ENCODE measurements around the gene BAX. TPM values are rescaled to one million over a fixed set of nuclear protein-coding genes. Genes with fewer than 3 reads are reported as not detected.

Gene BAX
- total RNA-seq, 1 donor from 2014 or later, result 25.5 TPM

DNA sequence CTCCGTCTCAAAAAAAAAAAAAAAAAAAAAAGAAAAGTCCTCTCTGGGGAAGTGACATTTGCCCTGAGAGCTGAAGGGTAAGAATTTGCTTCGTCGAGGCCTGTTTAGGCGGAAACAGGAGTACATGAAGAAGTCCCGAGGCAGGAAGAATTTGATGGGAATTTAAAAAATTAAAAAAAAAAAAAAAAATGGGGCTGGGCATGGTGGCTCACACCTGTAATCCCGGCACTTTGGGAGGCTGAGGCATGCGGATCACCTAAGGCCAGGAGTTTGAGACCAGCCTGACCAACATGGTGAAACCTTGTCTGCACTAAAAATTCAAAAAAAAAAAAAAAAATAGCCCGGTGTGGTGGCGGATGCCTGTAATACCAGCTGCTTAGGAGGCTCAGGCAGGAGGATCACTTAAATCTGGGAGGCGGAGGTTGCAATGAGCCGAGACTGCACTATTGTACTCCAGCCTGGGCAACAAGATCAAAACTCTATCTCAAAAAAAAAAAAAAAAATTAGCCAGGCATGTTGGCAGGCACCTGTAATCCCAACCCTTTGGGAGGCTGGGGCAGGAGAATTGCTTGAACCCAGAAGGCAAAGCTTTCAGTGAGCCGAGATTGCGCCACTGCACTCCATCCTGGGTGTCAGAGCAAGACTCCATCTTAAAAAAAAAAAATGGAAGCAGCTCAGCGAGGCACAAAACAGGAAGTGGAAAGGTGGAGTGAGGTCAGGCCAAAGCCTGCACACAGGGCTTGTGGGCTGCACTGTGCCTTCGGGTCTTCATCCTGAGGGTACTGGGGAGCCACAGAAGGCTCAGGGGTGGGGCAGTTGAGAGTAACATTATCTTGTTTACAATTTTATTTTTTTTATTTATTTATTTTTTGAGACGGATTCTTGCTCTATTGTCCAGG, 4.9 kb downstream of the BAX start:
- H3K27me3 ChIP-seq (ENCODE audit: low read depth), result no peaks in the 10 kb centered on the region
- H3K4me1 ChIP-seq, result peaks cover 40% of the 10 kb centered on the region
- TF ChIP-seq, protein P1, sequence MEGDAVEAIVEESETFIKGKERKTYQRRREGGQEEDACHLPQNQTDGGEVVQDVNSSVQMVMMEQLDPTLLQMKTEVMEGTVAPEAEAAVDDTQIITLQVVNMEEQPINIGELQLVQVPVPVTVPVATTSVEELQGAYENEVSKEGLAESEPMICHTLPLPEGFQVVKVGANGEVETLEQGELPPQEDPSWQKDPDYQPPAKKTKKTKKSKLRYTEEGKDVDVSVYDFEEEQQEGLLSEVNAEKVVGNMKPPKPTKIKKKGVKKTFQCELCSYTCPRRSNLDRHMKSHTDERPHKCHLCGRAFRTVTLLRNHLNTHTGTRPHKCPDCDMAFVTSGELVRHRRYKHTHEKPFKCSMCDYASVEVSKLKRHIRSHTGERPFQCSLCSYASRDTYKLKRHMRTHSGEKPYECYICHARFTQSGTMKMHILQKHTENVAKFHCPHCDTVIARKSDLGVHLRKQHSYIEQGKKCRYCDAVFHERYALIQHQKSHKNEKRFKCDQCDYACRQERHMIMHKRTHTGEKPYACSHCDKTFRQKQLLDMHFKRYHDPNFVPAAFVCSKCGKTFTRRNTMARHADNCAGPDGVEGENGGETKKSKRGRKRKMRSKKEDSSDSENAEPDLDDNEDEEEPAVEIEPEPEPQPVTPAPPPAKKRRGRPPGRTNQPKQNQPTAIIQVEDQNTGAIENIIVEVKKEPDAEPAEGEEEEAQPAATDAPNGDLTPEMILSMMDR (IDR thresholded peaks at IDR 0.05; ENCODE audit: borderline replicate concordance), result no peak
- no peak overlapping the region for H3K27ac ChIP-seq (replicated peaks)
- peaks cover 3% of the 10 kb centered on the region for H3K36me3 ChIP-seq
- H3K4me3 ChIP-seq, result no peak overlapping the region
- intact Hi-C loops (cut with micrococcal nuclease), result loop anchor here (10.0 kb wide), 1 partner anchor 55 kb away; the partner anchor contains the start of gene NUCB1
- DNase-seq, result no peak
- H3K9me3 ChIP-seq (replicated peaks), result no peaks in the 10 kb centered on the region

DNA sequence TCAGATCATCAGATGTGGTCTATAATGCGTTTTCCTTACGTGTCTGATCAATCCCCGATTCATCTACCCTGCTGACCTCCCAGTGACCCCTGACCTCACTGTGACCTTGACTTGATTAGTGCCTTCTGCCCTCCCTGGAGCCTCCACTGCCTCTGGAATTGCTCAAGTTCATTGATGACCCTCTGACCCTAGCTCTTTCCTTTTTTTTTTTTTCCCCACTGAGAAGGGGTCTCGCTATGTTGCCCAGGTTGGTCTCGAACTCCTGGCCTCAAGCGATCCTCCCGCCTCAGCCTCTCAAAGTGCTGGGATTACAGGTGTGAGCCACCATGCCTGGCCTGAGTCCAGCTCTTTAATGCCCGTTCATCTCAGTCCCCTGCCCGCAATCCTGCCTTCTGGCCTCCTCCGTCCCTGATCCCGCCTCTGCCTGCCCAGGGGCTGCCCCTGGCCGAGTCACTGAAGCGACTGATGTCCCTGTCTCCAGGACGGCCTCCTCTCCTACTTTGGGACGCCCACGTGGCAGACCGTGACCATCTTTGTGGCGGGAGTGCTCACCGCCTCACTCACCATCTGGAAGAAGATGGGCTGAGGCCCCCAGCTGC, 6.5 kb downstream of the BAX start:
- peaks cover 39% of the 10 kb centered on the region for H3K4me1 ChIP-seq
- TF ChIP-seq, protein P1 (IDR thresholded peaks at IDR 0.05; ENCODE audit: borderline replicate concordance), result no peak
- peaks cover 5% of the 10 kb centered on the region for H3K36me3 ChIP-seq
- no peak for DNase-seq
- no peak overlapping the region for H3K4me3 ChIP-seq
- no peaks in the 10 kb centered on the region for H3K27me3 ChIP-seq (ENCODE audit: low read depth)
- intact Hi-C loops (cut with micrococcal nuclease), result no loop called here
- no peaks in the 10 kb centered on the region for H3K9me3 ChIP-seq (replicated peaks)
- peak overlapping the region; percentile 94 for H3K27ac ChIP-seq (replicated peaks)

DNA sequence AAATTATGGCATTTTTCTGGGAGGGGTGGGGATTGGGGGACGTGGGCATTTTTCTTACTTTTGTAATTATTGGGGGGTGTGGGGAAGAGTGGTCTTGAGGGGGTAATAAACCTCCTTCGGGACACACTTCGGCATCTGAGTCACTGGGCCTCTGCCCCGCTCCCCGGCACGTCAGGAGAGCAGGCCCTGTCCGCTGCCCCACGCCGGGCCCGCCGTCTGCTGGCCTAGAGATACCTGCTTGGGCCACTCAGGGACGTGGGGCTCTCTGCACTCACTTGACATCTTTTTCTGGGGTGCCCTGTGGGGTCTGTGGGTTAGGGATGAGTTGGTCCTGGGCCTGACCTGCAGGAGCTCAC, 7.0 kb downstream of the BAX start:
- Histone ChIP-seq H3K27ac (replicated peaks) (peak overlapping the region; percentile 94), H3K27me3 (ENCODE audit: low read depth) (no peaks in the 10 kb centered on the region), H3K9me3 (replicated peaks) (no peaks in the 10 kb centered on the region), H3K36me3 (peaks cover 7% of the 10 kb centered on the region), H3K4me1 (peaks cover 41% of the 10 kb centered on the region), H3K4me3 (no peak overlapping the region)
- intact Hi-C loops (cut with micrococcal nuclease), result no loop called here
- no peak for DNase-seq
- TF ChIP-seq, protein P1 (IDR thresholded peaks at IDR 0.05; ENCODE audit: borderline replicate concordance), result no peak

DNA sequence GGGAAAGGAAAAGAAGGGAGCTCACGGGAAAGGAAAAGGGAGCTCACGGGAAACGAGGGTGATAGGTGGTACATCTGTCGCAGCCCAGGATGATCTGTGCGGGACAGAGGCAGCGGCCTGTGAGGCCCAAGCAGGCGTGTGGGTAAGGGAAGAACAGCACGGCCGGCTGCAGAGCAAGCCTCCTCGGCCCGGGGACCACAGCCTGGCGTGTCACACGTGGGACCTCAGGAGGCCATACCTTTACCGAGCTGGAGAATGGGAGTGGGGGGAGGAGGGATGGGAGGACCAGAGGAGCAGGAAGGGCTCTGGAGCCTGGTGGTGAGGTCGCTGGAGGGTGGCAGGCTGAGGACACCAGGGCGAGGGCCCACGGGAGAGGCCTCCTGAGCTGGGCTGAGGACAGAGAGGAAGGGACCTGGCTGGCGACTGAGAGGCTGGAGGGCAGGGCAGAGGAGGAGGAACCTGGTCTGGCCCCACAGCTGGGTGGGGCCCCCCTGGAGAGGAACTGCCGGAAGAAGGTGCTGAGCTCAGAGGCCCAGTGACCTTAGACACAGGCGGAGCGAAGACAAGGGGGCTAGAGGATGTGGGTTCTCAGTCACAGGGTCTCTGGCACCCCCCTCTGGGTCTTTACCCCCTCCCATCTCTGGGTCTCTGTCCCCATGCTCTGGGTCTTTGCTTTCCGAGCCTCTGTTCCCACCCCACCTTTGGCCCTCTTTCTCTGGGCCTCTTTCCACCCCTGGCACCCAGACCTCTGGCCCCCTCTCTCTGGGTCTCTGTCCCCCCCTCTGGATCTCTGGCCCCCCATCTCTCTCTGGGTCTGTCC, 7.6 kb downstream of the BAX start:
- intact Hi-C loops (cut with micrococcal nuclease), result no loop called here
- H3K4me3 ChIP-seq, result no peak overlapping the region
- H3K27ac ChIP-seq (replicated peaks), result peak overlapping the region; percentile 94
- TF ChIP-seq, protein P1 (IDR thresholded peaks at IDR 0.05; ENCODE audit: borderline replicate concordance), result no peak
- peaks cover 47% of the 10 kb centered on the region for H3K4me1 ChIP-seq
- H3K27me3 ChIP-seq (ENCODE audit: low read depth), result no peaks in the 10 kb centered on the region
- no peaks in the 10 kb centered on the region for H3K9me3 ChIP-seq (replicated peaks)
- peaks cover 13% of the 10 kb centered on the region for H3K36me3 ChIP-seq
- peak; percentile 54 for DNase-seq

DNA sequence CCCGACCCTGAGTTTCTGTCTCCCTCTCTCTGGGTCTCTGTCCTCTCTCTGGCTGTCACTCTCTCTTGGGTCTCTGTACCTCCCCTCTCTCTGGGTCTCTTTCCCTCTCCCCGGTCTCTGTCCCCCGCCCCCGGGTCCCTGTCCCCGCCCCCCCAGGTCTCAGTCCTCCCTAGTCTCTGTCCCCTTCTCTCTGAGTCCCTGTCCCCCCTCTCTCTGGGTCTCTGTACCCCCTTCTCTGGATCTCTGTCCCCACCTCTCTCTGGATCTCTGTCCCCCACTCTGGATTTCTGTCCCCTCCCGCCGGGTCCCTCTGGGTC, 8.1 kb downstream of the BAX start:
- Histone ChIP-seq H3K4me1 (peaks cover 53% of the 10 kb centered on the region), H3K27me3 (ENCODE audit: low read depth) (no peaks in the 10 kb centered on the region), H3K27ac (replicated peaks) (peak overlapping the region; percentile 94), H3K9me3 (replicated peaks) (no peaks in the 10 kb centered on the region), H3K4me3 (no peak overlapping the region), H3K36me3 (peaks cover 17% of the 10 kb centered on the region)
- intact Hi-C loops (cut with micrococcal nuclease), result no loop called here
- no peak for DNase-seq
- TF ChIP-seq, protein P1 (IDR thresholded peaks at IDR 0.05; ENCODE audit: borderline replicate concordance), result no peak

Data from left ventricle myocardium inferior (tissue), 1 donor.